Activated naive CD4-positive, alpha-beta T cell treated with anti-CD3 and anti-CD28 coated beads, Interleukin-2, amount 10 ng/mL, durations not matched to agents 7 days and 5 days (primary cell): ENCODE results near the gene GLB1L2.
A peak's percentile ranks its signal among the peaks of the same experiment; 100 is the strongest.
"Not testable (repeated sequence)": the region's sequence is repeated elsewhere in the genome, so short reads cannot be mapped to it uniquely, and the experiment has no call there.

Experiments
- CTCF ChIA-PET: fragments of 350-600 bp; sonication (Branson Sonifier 250); formaldehyde crosslinking; loops from one replicate; lab custom pipeline; 2021; ENCODE audit warnings: antibody characterized with exemption; lab: Charles Lee
- DNase-seq: peaks from one replicate; pipeline ENCODE4 v3.0.0-alpha.2; 2020
- H3K27ac Mint-ChIP-seq: one replicate; pipeline ENCODE4 v1.8.0; 2021; ENCODE audit warnings: mild to moderate bottlenecking, moderate library complexity, mixed read lengths
- H3K27me3 Mint-ChIP-seq: one replicate; pipeline ENCODE4 v1.8.0; 2021; ENCODE audit warnings: mild to moderate bottlenecking, mixed read lengths
- H3K36me3 Mint-ChIP-seq: one replicate; pipeline ENCODE4 v1.8.0; 2021; ENCODE audit warnings: mixed read lengths
- H3K4me1 Mint-ChIP-seq: one replicate; pipeline ENCODE4 v1.8.0; 2021; ENCODE audit warnings: mixed read lengths
- H3K4me3 Mint-ChIP-seq: one replicate; pipeline ENCODE4 v1.8.0; 2021; ENCODE audit warnings: mild to moderate bottlenecking, moderate library complexity, mixed read lengths
- H3K9me3 Mint-ChIP-seq: one replicate; pipeline ENCODE4 v1.8.0; 2021; ENCODE audit warnings: mixed read lengths

Gene GLB1L2

GRCh38 chr11:134312223-134312622, 19.6 kb upstream of the GLB1L2 start:
- Mint-ChIP-seq H3K36me3 (peaks cover 7% of the 10 kb centered on the region), H3K4me1 (no peaks in the 10 kb centered on the region), H3K9me3 (peaks cover 6% of the 10 kb centered on the region), H3K4me3 (no peak overlapping the region), H3K27me3 (no peaks in the 10 kb centered on the region), H3K27ac (no peak overlapping the region)
- DNase-seq, result no peak
- CTCF ChIA-PET, result no interaction called here

- H3K27me3 Mint-ChIP-seq, result no peaks in the 10 kb centered on the region
- no peak overlapping the region for H3K27ac Mint-ChIP-seq
- H3K4me1 Mint-ChIP-seq, result no peaks in the 10 kb centered on the region
- no peak overlapping the region for H3K4me3 Mint-ChIP-seq
- no peak for DNase-seq
- CTCF ChIA-PET, result no interaction called here
- peaks cover 7% of the 10 kb centered on the region for H3K36me3 Mint-ChIP-seq
- H3K9me3 Mint-ChIP-seq, result peaks cover 11% of the 10 kb centered on the region
Observed at GRCh38 chr11:134312807-134313206, 19.0 kb upstream of the GLB1L2 start.

GRCh38 chr11:134313379-134313778, 18.4 kb upstream of the GLB1L2 start:
- Mint-ChIP-seq H3K36me3 (peaks cover 11% of the 10 kb centered on the region), H3K27me3 (no peaks in the 10 kb centered on the region), H3K27ac (no peak overlapping the region), H3K4me1 (no peaks in the 10 kb centered on the region), H3K9me3 (peaks cover 11% of the 10 kb centered on the region), H3K4me3 (no peak overlapping the region)
- no peak for DNase-seq
- CTCF ChIA-PET, result no interaction called here

- DNase-seq, result no peak
- CTCF ChIA-PET, result no interaction called here
- no peaks in the 10 kb centered on the region for H3K27me3 Mint-ChIP-seq
- peaks cover 12% of the 10 kb centered on the region for H3K36me3 Mint-ChIP-seq
- H3K4me3 Mint-ChIP-seq, result no peak overlapping the region
- H3K27ac Mint-ChIP-seq, result no peak overlapping the region
- H3K4me1 Mint-ChIP-seq, result no peaks in the 10 kb centered on the region
- H3K9me3 Mint-ChIP-seq, result peaks cover 11% of the 10 kb centered on the region
Observed at GRCh38 chr11:134313821-134314607, 17.8 kb upstream of the GLB1L2 start.

- Mint-ChIP-seq H3K9me3 (peaks cover 20% of the 10 kb centered on the region), H3K27ac (no peak overlapping the region)
- CTCF ChIA-PET, result no interaction called here
Observed at GRCh38 chr11:134317103-134317502, 14.7 kb upstream of the GLB1L2 start.

GRCh38 chr11:134321373-134321772, 10.4 kb upstream of the GLB1L2 start:
- CTCF ChIA-PET, H3K4me1 Mint-ChIP-seq, H3K27ac Mint-ChIP-seq: not testable (repeated sequence)

More at GRCh38 chr11:134317103-134317502, 14.7 kb upstream of the GLB1L2 start:
- Mint-ChIP-seq H3K36me3 (peaks cover 13% of the 10 kb centered on the region), H3K4me3 (no peak overlapping the region), H3K4me1 (no peaks in the 10 kb centered on the region), H3K27me3 (no peaks in the 10 kb centered on the region)
- DNase-seq, result no peak

GRCh38 chr11:134322553-134322952, 9.2 kb upstream of the GLB1L2 start:
- Mint-ChIP-seq H3K36me3 (peaks cover 13% of the 10 kb centered on the region), H3K27me3 (peaks cover 10% of the 10 kb centered on the region), H3K4me1 (no peaks in the 10 kb centered on the region), H3K9me3 (peaks cover 14% of the 10 kb centered on the region), H3K27ac (no peak overlapping the region), H3K4me3 (no peak overlapping the region)
- DNase-seq, result no peak
- CTCF ChIA-PET, result no interaction called here

More at GRCh38 chr11:134321373-134321772, 10.4 kb upstream of the GLB1L2 start:
- Mint-ChIP-seq H3K36me3 (peaks cover 13% of the 10 kb centered on the region), H3K9me3 (peaks cover 22% of the 10 kb centered on the region)
- not testable (repeated sequence) for DNase-seq, H3K4me3 Mint-ChIP-seq, H3K27me3 Mint-ChIP-seq

GRCh38 chr11:134328433-134328832, 3.4 kb upstream of the GLB1L2 start:
- no peaks in the 10 kb centered on the region for H3K9me3 Mint-ChIP-seq
- no peak for DNase-seq
- no peak overlapping the region for H3K27ac Mint-ChIP-seq
- CTCF ChIA-PET, result no interaction called here
- H3K4me3 Mint-ChIP-seq, result no peak overlapping the region
- no peaks in the 10 kb centered on the region for H3K36me3 Mint-ChIP-seq
- H3K27me3 Mint-ChIP-seq, result peaks cover 51% of the 10 kb centered on the region
- H3K4me1 Mint-ChIP-seq, result peaks cover 16% of the 10 kb centered on the region

GRCh38 chr11:134330611-134331353, 1.0 kb upstream of the GLB1L2 start:
- peak overlapping the region; percentile 72 for H3K4me3 Mint-ChIP-seq
- no peak overlapping the region for H3K27ac Mint-ChIP-seq
- DNase-seq, result no peak
- peaks cover 16% of the 10 kb centered on the region for H3K4me1 Mint-ChIP-seq
- no peaks in the 10 kb centered on the region for H3K9me3 Mint-ChIP-seq
- H3K36me3 Mint-ChIP-seq, result no peaks in the 10 kb centered on the region
- H3K27me3 Mint-ChIP-seq, result peaks cover 59% of the 10 kb centered on the region
- CTCF ChIA-PET, result no interaction called here

GRCh38 chr11:134332189-134332631, 422 bp downstream of the GLB1L2 start:
- peak; percentile 56 for DNase-seq
- Mint-ChIP-seq H3K27me3 (peaks cover 53% of the 10 kb centered on the region), H3K4me1 (peaks cover 16% of the 10 kb centered on the region), H3K27ac (no peak overlapping the region), H3K36me3 (no peaks in the 10 kb centered on the region), H3K4me3 (peak overlapping the region; percentile 67), H3K9me3 (no peaks in the 10 kb centered on the region)
- CTCF ChIA-PET, result interaction anchor here (1.3 kb wide), 1 partner anchor 70 kb away, joined by 3 read pairs; no protein-coding TSS in a partner anchor

- Mint-ChIP-seq H3K27ac (no peak overlapping the region), H3K36me3 (no peaks in the 10 kb centered on the region), H3K4me1 (peaks cover 16% of the 10 kb centered on the region), H3K9me3 (no peaks in the 10 kb centered on the region), H3K27me3 (peaks cover 47% of the 10 kb centered on the region), H3K4me3 (peak overlapping the region; percentile 67)
- no peak for DNase-seq
- CTCF ChIA-PET, result interaction anchor here (1.3 kb wide), 1 partner anchor 71 kb away, joined by 3 read pairs; no protein-coding TSS in a partner anchor
Observed at GRCh38 chr11:134332782-134333181, 994 bp downstream of the GLB1L2 start.

- H3K27ac Mint-ChIP-seq, result no peak overlapping the region
- H3K36me3 Mint-ChIP-seq, result no peaks in the 10 kb centered on the region
- CTCF ChIA-PET, result interaction anchor here (1.3 to 1.4 kb wide), 2 partner anchors 57 to 71 kb away, joined by 3 read pairs; partner anchors contain the start of gene GLB1L3
- H3K9me3 Mint-ChIP-seq, result no peaks in the 10 kb centered on the region
- DNase-seq, result peak; percentile 19
- peaks cover 16% of the 10 kb centered on the region for H3K4me1 Mint-ChIP-seq
- H3K4me3 Mint-ChIP-seq, result peak overlapping the region; percentile 10
- H3K27me3 Mint-ChIP-seq, result peaks cover 45% of the 10 kb centered on the region
Observed at GRCh38 chr11:134333312-134333711, 1.5 kb downstream of the GLB1L2 start.

GRCh38 chr11:134333946-134334345, 2.2 kb downstream of the GLB1L2 start:
- DNase-seq, result peak; percentile 15
- Mint-ChIP-seq H3K36me3 (no peaks in the 10 kb centered on the region), H3K4me1 (peaks cover 16% of the 10 kb centered on the region), H3K4me3 (no peak overlapping the region), H3K9me3 (no peaks in the 10 kb centered on the region), H3K27me3 (peaks cover 45% of the 10 kb centered on the region), H3K27ac (no peak overlapping the region)
- CTCF ChIA-PET, result interaction anchor here (0.8 to 1.4 kb wide), 2 partner anchors 57 to 72 kb away, joined by 3 to 4 read pairs; partner anchors contain the start of gene GLB1L3

- Mint-ChIP-seq H3K4me3 (no peak overlapping the region), H3K4me1 (peaks cover 16% of the 10 kb centered on the region), H3K9me3 (no peaks in the 10 kb centered on the region), H3K27me3 (peaks cover 42% of the 10 kb centered on the region), H3K27ac (no peak overlapping the region), H3K36me3 (no peaks in the 10 kb centered on the region)
- CTCF ChIA-PET, result no interaction called here
- peak; percentile 8 for DNase-seq
Observed at GRCh38 chr11:134334796-134335571, 3.2 kb downstream of the GLB1L2 start.
